ENCODE data around the gene CACNB4.

The CACNB4 gene

GRCh38 chr2:152015552-152015951, 83.3 kb downstream of the CACNB4 start:
- no CpG with 5 or more reads among the region's 5 CpGs for WGBS (ENCODE audit: extremely low coverage, insufficient coverage, insufficient read length)
- no peaks in the 10 kb centered on the region for H3K79me1 ChIP-seq (ENCODE audit: low read length)
- no peak overlapping the region for H3K9ac ChIP-seq (ENCODE audit: low read length)

GRCh38 chr2:152012697-152013096, 86.1 kb downstream of the CACNB4 start:
- H2BK5ac ChIP-seq (ENCODE audit: low read depth, low read length, poor library complexity) = no peak overlapping the region
- WGBS (ENCODE audit: extremely low coverage, insufficient coverage, insufficient read length) = no CpG with 5 or more reads among the region's 1 CpG
- H3K27ac ChIP-seq (ENCODE audit: low read depth, low read length) = no peak overlapping the region
- H4K12ac ChIP-seq (ENCODE audit: low read depth, low read length) = no peak overlapping the region
- no peak overlapping the region for H4K91ac ChIP-seq (ENCODE audit: low read depth, low read length)
- no peak overlapping the region for H3K23ac ChIP-seq (ENCODE audit: low read length)
- H2BK12ac ChIP-seq (ENCODE audit: low read length) = no peak overlapping the region
- no peak overlapping the region for H3K4ac ChIP-seq (ENCODE audit: low read depth, low read length)
- no peak overlapping the region for H2AK5ac ChIP-seq (ENCODE audit: low read length)
- no peak overlapping the region for H3K14ac ChIP-seq (ENCODE audit: low read length)
- H3K4me3 ChIP-seq (ENCODE audit: low read depth, low read length) = no peak overlapping the region
- no peaks in the 10 kb centered on the region for H3K79me2 ChIP-seq (ENCODE audit: control insufficient read depth, insufficient read depth, low read length, poor library complexity)
- H3K79me1 ChIP-seq (ENCODE audit: low read length) = no peaks in the 10 kb centered on the region
- no peak overlapping the region for H2AFZ ChIP-seq (ENCODE audit: insufficient read depth, low read length, poor library complexity)
- no peaks in the 10 kb centered on the region for H3K9me3 ChIP-seq (ENCODE audit: insufficient read depth, low read depth, low read length)
- no peaks in the 10 kb centered on the region for H3K36me3 ChIP-seq (ENCODE audit: control insufficient read depth in 1 of 2, insufficient read depth in 2 of 2, low read length in 2 of 2)
- DNase-seq = no peak
- H3K4me2 ChIP-seq (ENCODE audit: low read length) = no peak overlapping the region
- H2BK120ac ChIP-seq (ENCODE audit: insufficient read depth, low read length, poor library complexity) = no peak overlapping the region
- H4K8ac ChIP-seq (ENCODE audit: low read depth, low read length) = no peak overlapping the region
- no peaks in the 10 kb centered on the region for H3K4me1 ChIP-seq (ENCODE audit: control insufficient read depth in 1 of 2, insufficient read depth in 2 of 2, low read length in 2 of 2)
- no peak overlapping the region for H3K18ac ChIP-seq (ENCODE audit: low read length)
- H3K27me3 ChIP-seq (ENCODE audit: insufficient read depth, low read length) = no peaks in the 10 kb centered on the region
- no peak overlapping the region for H3K9ac ChIP-seq (ENCODE audit: low read length)

More at GRCh38 chr2:152015552-152015951, 83.3 kb downstream of the CACNB4 start:
- no peaks in the 10 kb centered on the region for H3K36me3 ChIP-seq (ENCODE audit: control insufficient read depth in 1 of 2, insufficient read depth in 2 of 2, low read length in 2 of 2)
- H2BK5ac ChIP-seq (ENCODE audit: low read depth, low read length, poor library complexity) = no peak overlapping the region
- H3K14ac ChIP-seq (ENCODE audit: low read length) = no peak overlapping the region
- H3K9me3 ChIP-seq (ENCODE audit: insufficient read depth, low read depth, low read length) = no peaks in the 10 kb centered on the region
- H3K4me1 ChIP-seq (ENCODE audit: control insufficient read depth in 1 of 2, insufficient read depth in 2 of 2, low read length in 2 of 2) = no peaks in the 10 kb centered on the region
- H4K8ac ChIP-seq (ENCODE audit: low read depth, low read length) = no peak overlapping the region
- no peak overlapping the region for H3K4ac ChIP-seq (ENCODE audit: low read depth, low read length)
- H2AFZ ChIP-seq (ENCODE audit: insufficient read depth, low read length, poor library complexity) = no peak overlapping the region
- H3K4me2 ChIP-seq (ENCODE audit: low read length) = no peak overlapping the region
- H3K4me3 ChIP-seq (ENCODE audit: low read depth, low read length) = no peak overlapping the region
- no peak overlapping the region for H2BK12ac ChIP-seq (ENCODE audit: low read length)
- H3K27me3 ChIP-seq (ENCODE audit: insufficient read depth, low read length) = no peaks in the 10 kb centered on the region
- no peak overlapping the region for H3K27ac ChIP-seq (ENCODE audit: low read depth, low read length)
- no peak overlapping the region for H2AK5ac ChIP-seq (ENCODE audit: low read length)
- H4K12ac ChIP-seq (ENCODE audit: low read depth, low read length) = no peak overlapping the region
- H2BK120ac ChIP-seq (ENCODE audit: insufficient read depth, low read length, poor library complexity) = no peak overlapping the region
- DNase-seq = no peak
- H3K18ac ChIP-seq (ENCODE audit: low read length) = no peak overlapping the region
- no peaks in the 10 kb centered on the region for H3K79me2 ChIP-seq (ENCODE audit: control insufficient read depth, insufficient read depth, low read length, poor library complexity)
- no peak overlapping the region for H4K91ac ChIP-seq (ENCODE audit: low read depth, low read length)
- H3K23ac ChIP-seq (ENCODE audit: low read length) = no peak overlapping the region

GRCh38 chr2:152011724-152012123, 87.1 kb downstream of the CACNB4 start:
- no peak overlapping the region for H2AK5ac ChIP-seq (ENCODE audit: low read length)
- no peak overlapping the region for H3K9ac ChIP-seq (ENCODE audit: low read length)
- H2AFZ ChIP-seq (ENCODE audit: insufficient read depth, low read length, poor library complexity) = no peak overlapping the region
- no peak overlapping the region for H2BK5ac ChIP-seq (ENCODE audit: low read depth, low read length, poor library complexity)
- no peaks in the 10 kb centered on the region for H3K79me2 ChIP-seq (ENCODE audit: control insufficient read depth, insufficient read depth, low read length, poor library complexity)
- H4K8ac ChIP-seq (ENCODE audit: low read depth, low read length) = no peak overlapping the region
- H2BK120ac ChIP-seq (ENCODE audit: insufficient read depth, low read length, poor library complexity) = no peak overlapping the region
- H3K9me3 ChIP-seq (ENCODE audit: insufficient read depth, low read depth, low read length) = no peaks in the 10 kb centered on the region
- H3K27me3 ChIP-seq (ENCODE audit: insufficient read depth, low read length) = no peaks in the 10 kb centered on the region
- H3K4me2 ChIP-seq (ENCODE audit: low read length) = no peak overlapping the region
- no peak overlapping the region for H3K4ac ChIP-seq (ENCODE audit: low read depth, low read length)
- no peak overlapping the region for H3K4me3 ChIP-seq (ENCODE audit: low read depth, low read length)
- H3K36me3 ChIP-seq (ENCODE audit: control insufficient read depth in 1 of 2, insufficient read depth in 2 of 2, low read length in 2 of 2) = no peaks in the 10 kb centered on the region
- no peaks in the 10 kb centered on the region for H3K4me1 ChIP-seq (ENCODE audit: control insufficient read depth in 1 of 2, insufficient read depth in 2 of 2, low read length in 2 of 2)
- no peaks in the 10 kb centered on the region for H3K79me1 ChIP-seq (ENCODE audit: low read length)
- no CpG with 5 or more reads among the region's 2 CpGs for WGBS (ENCODE audit: extremely low coverage, insufficient coverage, insufficient read length)
- no peak overlapping the region for H2BK12ac ChIP-seq (ENCODE audit: low read length)
- H3K18ac ChIP-seq (ENCODE audit: low read length) = no peak overlapping the region
- H3K23ac ChIP-seq (ENCODE audit: low read length) = no peak overlapping the region
- no peak for DNase-seq
- H3K27ac ChIP-seq (ENCODE audit: low read depth, low read length) = no peak overlapping the region
- no peak overlapping the region for H4K91ac ChIP-seq (ENCODE audit: low read depth, low read length)
- H4K12ac ChIP-seq (ENCODE audit: low read depth, low read length) = no peak overlapping the region
- H3K14ac ChIP-seq (ENCODE audit: low read length) = no peak overlapping the region

- H3K4me2 ChIP-seq (ENCODE audit: low read length) = no peak overlapping the region
- no peak overlapping the region for H3K27ac ChIP-seq (ENCODE audit: low read depth, low read length)
- no peak overlapping the region for H4K91ac ChIP-seq (ENCODE audit: low read depth, low read length)
- no peak overlapping the region for H2BK12ac ChIP-seq (ENCODE audit: low read length)
- H3K14ac ChIP-seq (ENCODE audit: low read length) = no peak overlapping the region
- peaks cover 1% of the 10 kb centered on the region for H3K79me1 ChIP-seq (ENCODE audit: low read length)
- no peak overlapping the region for H3K4me3 ChIP-seq (ENCODE audit: low read depth, low read length)
- H3K23ac ChIP-seq (ENCODE audit: low read length) = no peak overlapping the region
- H3K18ac ChIP-seq (ENCODE audit: low read length) = no peak overlapping the region
- H2AK5ac ChIP-seq (ENCODE audit: low read length) = no peak overlapping the region
- no peak for DNase-seq
- H4K12ac ChIP-seq (ENCODE audit: low read depth, low read length) = no peak overlapping the region
- no peaks in the 10 kb centered on the region for H3K9me3 ChIP-seq (ENCODE audit: insufficient read depth, low read depth, low read length)
- H2AFZ ChIP-seq (ENCODE audit: insufficient read depth, low read length, poor library complexity) = no peak overlapping the region
- no peaks in the 10 kb centered on the region for H3K4me1 ChIP-seq (ENCODE audit: control insufficient read depth in 1 of 2, insufficient read depth in 2 of 2, low read length in 2 of 2)
- no peaks in the 10 kb centered on the region for H3K79me2 ChIP-seq (ENCODE audit: control insufficient read depth, insufficient read depth, low read length, poor library complexity)
- H3K27me3 ChIP-seq (ENCODE audit: insufficient read depth, low read length) = no peaks in the 10 kb centered on the region
- no peak overlapping the region for H2BK120ac ChIP-seq (ENCODE audit: insufficient read depth, low read length, poor library complexity)
- no peak overlapping the region for H4K8ac ChIP-seq (ENCODE audit: low read depth, low read length)
- H3K36me3 ChIP-seq (ENCODE audit: control insufficient read depth in 1 of 2, insufficient read depth in 2 of 2, low read length in 2 of 2) = no peaks in the 10 kb centered on the region
- no CpG with 5 or more reads among the region's 4 CpGs for WGBS (ENCODE audit: extremely low coverage, insufficient coverage, insufficient read length)
- H2BK5ac ChIP-seq (ENCODE audit: low read depth, low read length, poor library complexity) = no peak overlapping the region
- no peak overlapping the region for H3K4ac ChIP-seq (ENCODE audit: low read depth, low read length)
- no peak overlapping the region for H3K9ac ChIP-seq (ENCODE audit: low read length)
Measured at GRCh38 chr2:152005607-152006006, 93.2 kb downstream of the CACNB4 start.
